GM23338 (cell line): Measurements from ENCODE around the gene NCBP1. TPM values are rescaled to one million over a fixed set of nuclear protein-coding genes. Genes with fewer than 3 reads are reported as not detected.

ENCODE experiments used
- CREB1 ChIP-seq: fragments of 250-450 bp; sonication (Bioruptor Pico); IDR thresholded peaks from 2 replicates; pipeline ENCODE4 v1.5.0; 2020; ENCODE audit warnings: low read depth, mild to moderate bottlenecking, moderate library complexity
- CTCF ChIP-seq, 2 experiments: fragments of 200-600 bp in 1 of 2; sonication (generic) in 1 of 2; conservative IDR thresholded peaks; 2 replicates each; pipeline versions ENCODE4 v1.5.1 to v1.6.1; 2016 to 2017; ENCODE audit warnings: antibody characterized with exemption in 2 of 2, low read depth in 2 of 2, mild to moderate bottlenecking in 2 of 2, moderate library complexity in 1 of 2
- EZH2phosphoT487 ChIP-seq: fragments of 200-600 bp; sonication (generic); IDR thresholded peaks from one replicate; pipeline ENCODE4 v1.8.1; 2018; ENCODE audit warnings: antibody characterized with exemption; ENCODE audit not compliant: unreplicated experiment
- JUNB ChIP-seq: IDR thresholded peaks from one replicate; pipeline ENCODE4 v1.6.1; 2016; ENCODE audit warnings: antibody characterized with exemption; ENCODE audit not compliant: unreplicated experiment
- NANOG ChIP-seq: IDR thresholded peaks from 2 replicates; pipeline ENCODE4 v1.6.1; 2016; ENCODE audit warnings: antibody characterized with exemption, borderline replicate concordance
- POLR2AphosphoS5 ChIP-seq: IDR thresholded peaks from 2 replicates; pipeline ENCODE4 v1.6.1; 2016; ENCODE audit warnings: antibody characterized with exemption, low read depth
- REST ChIP-seq: IDR thresholded peaks from one replicate; pipeline ENCODE4 v1.6.1; 2018; ENCODE audit warnings: antibody characterized with exemption; ENCODE audit not compliant: unreplicated experiment
- ZNF331 ChIP-seq: fragments of 250-450 bp; sonication (Bioruptor Pico); IDR thresholded peaks from 2 replicates; pipeline ENCODE4 v1.5.0; 2020; ENCODE audit warnings: low read depth, mild to moderate bottlenecking, moderate library complexity
- ZNF462 ChIP-seq: fragments of 250-450 bp; sonication (Bioruptor Pico); IDR thresholded peaks from 2 replicates; pipeline ENCODE4 v1.5.0; 2020; ENCODE audit warnings: mild to moderate bottlenecking, moderate library complexity
- polyA plus RNA-seq: library from polyadenylated mRNA; unstranded; fragments of >200 nt; fragmentation: Nextera tagmentation; extraction: Ambion mirVana; gene quantifications from 2 replicates; pipeline ENCODE4 v1.2.1, GENCODE V29; 2016
- total RNA-seq: library from RNA; depleted of rRNA; stranded (reverse); fragments of >200 nt; shearing (Covaris generic); gene quantifications from 2 replicates; pipeline ENCODE4 v1.2.3, GENCODE V29; 2014

Gene NCBP1
- total and polyA plus RNA-seq, 2 experiments from 2014 or later = 43.9 to 60.2 TPM

GRCh38 chr9:97640325-97640724 is 6.7 kb downstream of the NCBP1 start (continued):
- TF ChIP-seq ZNF462 (CRISPR knock-in tag) (no peak), EZH2phosphoT487 (no peak), REST (no peak), JUNB (no peak), POLR2AphosphoS5 (no peak), NANOG (no peak), CTCF (conservative IDR thresholded peaks at IDR 0.05; ENCODE audit: low read depth in 2 of 2) (no peak), CREB1 (CRISPR knock-in tag) (no peak), ZNF331 (CRISPR knock-in tag) (no peak)
